Activated T-helper 2 cell treated with anti-CD3 and anti-CD28 coated beads, Interferon-gamma antibody, Interleukin-2, Interleukin-4, amounts not matched to agents 10 μg/mL and 5 μg/mL and 100 μg/mL, durations not matched to agents 14 hours and 24 hours and 36 hours (primary cell): ENCODE measurements around the gene STK11. TPM values are rescaled to one million over a fixed set of nuclear protein-coding genes. Genes with fewer than 3 reads are reported as not detected.

Experiments
- DNase-seq: peaks from one replicate; pipeline ENCODE4 v3.0.0; 2021; ENCODE audit warnings: low spot score
- H3K27ac Mint-ChIP-seq: one replicate; pipeline ENCODE4 v1.8.0; 2021; ENCODE audit warnings: mixed read lengths
- H3K27me3 Mint-ChIP-seq: one replicate; pipeline ENCODE4 v1.8.0; 2021; ENCODE audit warnings: low read depth, mixed read lengths
- H3K36me3 Mint-ChIP-seq: one replicate; pipeline ENCODE4 v1.8.0; 2021; ENCODE audit warnings: low read depth, mixed read lengths
- H3K4me1 Mint-ChIP-seq: one replicate; pipeline ENCODE4 v1.8.0; 2021; ENCODE audit warnings: low read depth, mixed read lengths
- H3K4me3 Mint-ChIP-seq: one replicate; pipeline ENCODE4 v1.8.0; 2021; ENCODE audit warnings: low read depth, mild to moderate bottlenecking, moderate library complexity, mixed read lengths
- H3K9me3 Mint-ChIP-seq: one replicate; pipeline ENCODE4 v1.8.0; 2021; ENCODE audit warnings: mixed read lengths
- intact Hi-C: fragments of 100-400 bp; cut with micrococcal nuclease; formaldehyde crosslinking; loops from one replicate; pipeline ENCODE4 v1.15.1; 2023
- total RNA-seq: library from RNA; stranded (reverse); gene quantifications from 2 replicates; pipeline ENCODE4 v1.2.3, GENCODE V29; 2022

STK11 gene
- total RNA-seq, 1 donor from 2014 or later = 65.7 TPM

- Mint-ChIP-seq H3K9me3 (no peaks in the 10 kb centered on the region), H3K4me1 (no peaks in the 10 kb centered on the region), H3K27ac (no peak overlapping the region), H3K27me3 (no peaks in the 10 kb centered on the region), H3K36me3 (no peaks in the 10 kb centered on the region), H3K4me3 (no peak overlapping the region)
- intact Hi-C loops = no loop called here
- DNase-seq = no peak
These were observed 21.9 kb downstream of the STK11 start for GRCh38 chr19:1227304-1228054.

GRCh38 chr19:1228161-1228957 lies 22.8 kb downstream of the STK11 start:
- DNase-seq = no peak
- Mint-ChIP-seq H3K9me3 (no peaks in the 10 kb centered on the region), H3K36me3 (no peaks in the 10 kb centered on the region), H3K4me1 (no peaks in the 10 kb centered on the region), H3K27ac (no peak overlapping the region), H3K4me3 (no peak overlapping the region), H3K27me3 (no peaks in the 10 kb centered on the region)
- intact Hi-C loops = no loop called here

- Mint-ChIP-seq H3K9me3 (no peaks in the 10 kb centered on the region), H3K27me3 (no peaks in the 10 kb centered on the region), H3K36me3 (no peaks in the 10 kb centered on the region), H3K27ac (no peak overlapping the region), H3K4me1 (no peaks in the 10 kb centered on the region), H3K4me3 (no peak overlapping the region)
- DNase-seq = no peak
- intact Hi-C loops = no loop called here
These were observed 23.7 kb downstream of the STK11 start for GRCh38 chr19:1229056-1229923.

GRCh38 chr19:1229924-1230782 lies 24.6 kb downstream of the STK11 start:
- no peaks in the 10 kb centered on the region for H3K27me3 Mint-ChIP-seq
- DNase-seq = no peak
- intact Hi-C loops = no loop called here
- no peak overlapping the region for H3K4me3 Mint-ChIP-seq
- no peaks in the 10 kb centered on the region for H3K9me3 Mint-ChIP-seq
- H3K27ac Mint-ChIP-seq = no peak overlapping the region
- no peaks in the 10 kb centered on the region for H3K36me3 Mint-ChIP-seq
- H3K4me1 Mint-ChIP-seq = no peaks in the 10 kb centered on the region

- intact Hi-C loops = no loop called here
- DNase-seq = no peak
- Mint-ChIP-seq H3K36me3 (no peaks in the 10 kb centered on the region), H3K27ac (no peak overlapping the region), H3K4me3 (no peak overlapping the region), H3K27me3 (no peaks in the 10 kb centered on the region), H3K9me3 (no peaks in the 10 kb centered on the region), H3K4me1 (no peaks in the 10 kb centered on the region)
These were observed 25.4 kb downstream of the STK11 start for GRCh38 chr19:1230783-1231489.

- H3K4me3 Mint-ChIP-seq = no peak overlapping the region
- no peaks in the 10 kb centered on the region for H3K9me3 Mint-ChIP-seq
- H3K36me3 Mint-ChIP-seq = no peaks in the 10 kb centered on the region
- intact Hi-C loops = no loop called here
- no peaks in the 10 kb centered on the region for H3K27me3 Mint-ChIP-seq
- no peak for DNase-seq
- no peaks in the 10 kb centered on the region for H3K4me1 Mint-ChIP-seq
- no peak overlapping the region for H3K27ac Mint-ChIP-seq
These were observed 26.4 kb downstream of the STK11 start for GRCh38 chr19:1231729-1232637.

- Mint-ChIP-seq H3K27ac (no peak overlapping the region), H3K4me3 (no peak overlapping the region), H3K27me3 (no peaks in the 10 kb centered on the region), H3K9me3 (no peaks in the 10 kb centered on the region), H3K36me3 (no peaks in the 10 kb centered on the region), H3K4me1 (no peaks in the 10 kb centered on the region)
- DNase-seq = no peak
- intact Hi-C loops = no loop called here
These were observed 27.1 kb downstream of the STK11 start for GRCh38 chr19:1232652-1233072.

- Mint-ChIP-seq H3K4me3 (no peak overlapping the region), H3K9me3 (no peaks in the 10 kb centered on the region)
- intact Hi-C loops = no loop called here
These were observed 27.6 kb downstream of the STK11 start for GRCh38 chr19:1233115-1233667.

GRCh38 chr19:1234051-1234954 lies 28.7 kb downstream of the STK11 start:
- intact Hi-C loops = no loop called here
- Mint-ChIP-seq H3K36me3 (no peaks in the 10 kb centered on the region), H3K9me3 (no peaks in the 10 kb centered on the region), H3K27ac (no peak overlapping the region), H3K4me3 (no peak overlapping the region), H3K4me1 (peaks cover 10% of the 10 kb centered on the region), H3K27me3 (peaks cover 11% of the 10 kb centered on the region)
- no peak for DNase-seq

More at GRCh38 chr19:1233115-1233667, 27.6 kb downstream of the STK11 start:
- H3K27ac Mint-ChIP-seq = no peak overlapping the region
- peaks cover under 1% of the 10 kb centered on the region for H3K27me3 Mint-ChIP-seq
- H3K36me3 Mint-ChIP-seq = no peaks in the 10 kb centered on the region
- DNase-seq = no peak
- no peaks in the 10 kb centered on the region for H3K4me1 Mint-ChIP-seq

- Mint-ChIP-seq H3K27ac (no peak overlapping the region), H3K4me3 (no peak overlapping the region), H3K36me3 (no peaks in the 10 kb centered on the region), H3K4me1 (peaks cover 12% of the 10 kb centered on the region), H3K27me3 (peaks cover 13% of the 10 kb centered on the region), H3K9me3 (no peaks in the 10 kb centered on the region)
- intact Hi-C loops = no loop called here
- no peak for DNase-seq
These were observed 29.4 kb downstream of the STK11 start for GRCh38 chr19:1234955-1235380.
